ENCODE data around the gene FGF14. TPM values are rescaled to one million over a fixed set of nuclear protein-coding genes. Genes with fewer than 3 reads are reported as not detected.

FGF14 gene
- total and polyA plus RNA-seq, 2 experiments from 2014 or later: 0.03 TPM; not detected in 1

DNA sequence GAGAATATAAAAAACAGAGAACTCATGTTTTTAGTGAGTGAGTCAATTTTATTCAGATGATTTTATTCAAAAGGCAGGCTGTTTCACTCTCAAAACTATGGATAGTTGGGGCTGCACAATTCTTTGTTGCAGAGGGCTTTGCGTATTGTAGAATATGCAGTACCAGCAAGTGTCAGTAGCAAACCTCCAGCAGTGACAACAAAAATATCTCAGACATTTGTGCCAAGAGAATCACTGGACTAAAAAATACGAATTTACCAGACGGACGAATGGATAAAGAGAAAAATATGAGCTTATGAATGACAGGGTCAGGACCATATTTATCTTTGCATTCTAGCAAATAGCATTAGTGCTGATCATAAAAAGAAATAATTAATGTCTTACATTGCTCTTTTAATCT, 359.1 kb downstream of the FGF14 start:
- Histone ChIP-seq H3K27ac (ENCODE audit: low read depth) (no peak overlapping the region), H3K9me2 (ENCODE audit: insufficient read depth) (no peaks in the 10 kb centered on the region), H3F3A (replicated peaks; ENCODE audit: low read depth) (no peaks in the 10 kb centered on the region), H3K4me2 (no peak overlapping the region), H3K4me1 (ENCODE audit: insufficient read depth) (no peaks in the 10 kb centered on the region), H2AFZ (no peak overlapping the region), H4K20me1 (replicated peaks; ENCODE audit: insufficient read depth) (no peaks in the 10 kb centered on the region), H3K27me3 (ENCODE audit: insufficient read depth) (no peaks in the 10 kb centered on the region), H3K4me3 (no peak overlapping the region), H3K79me2 (replicated peaks; ENCODE audit: insufficient read depth) (no peaks in the 10 kb centered on the region), H3K36me3 (ENCODE audit: insufficient read depth) (no peaks in the 10 kb centered on the region)
- no peak overlapping the region for H3K27ac Mint-ChIP-seq
- no peak for ATAC-seq
- no peak for DNase-seq (ENCODE audit: low spot score)
- no peaks in the 10 kb centered on the region for H3K36me3 Mint-ChIP-seq (ENCODE audit: low read depth)
- H3K27me3 Mint-ChIP-seq (ENCODE audit: insufficient read depth, low read depth, poor library complexity): no peaks in the 10 kb centered on the region
- peaks cover 3% of the 10 kb centered on the region; the same call in 1 of the 3 replicates for H3K4me1 Mint-ChIP-seq
- H3K4me3 Mint-ChIP-seq: no peak overlapping the region
- no peak for TF ChIP-seq EZH2phosphoT487 (IDR thresholded peaks at IDR 0.05; ENCODE audit: unreplicated experiment)
- TF ChIP-seq JUNB (IDR thresholded peaks at IDR 0.05; ENCODE audit: unreplicated experiment): no peak
- TF ChIP-seq, protein P1, sequence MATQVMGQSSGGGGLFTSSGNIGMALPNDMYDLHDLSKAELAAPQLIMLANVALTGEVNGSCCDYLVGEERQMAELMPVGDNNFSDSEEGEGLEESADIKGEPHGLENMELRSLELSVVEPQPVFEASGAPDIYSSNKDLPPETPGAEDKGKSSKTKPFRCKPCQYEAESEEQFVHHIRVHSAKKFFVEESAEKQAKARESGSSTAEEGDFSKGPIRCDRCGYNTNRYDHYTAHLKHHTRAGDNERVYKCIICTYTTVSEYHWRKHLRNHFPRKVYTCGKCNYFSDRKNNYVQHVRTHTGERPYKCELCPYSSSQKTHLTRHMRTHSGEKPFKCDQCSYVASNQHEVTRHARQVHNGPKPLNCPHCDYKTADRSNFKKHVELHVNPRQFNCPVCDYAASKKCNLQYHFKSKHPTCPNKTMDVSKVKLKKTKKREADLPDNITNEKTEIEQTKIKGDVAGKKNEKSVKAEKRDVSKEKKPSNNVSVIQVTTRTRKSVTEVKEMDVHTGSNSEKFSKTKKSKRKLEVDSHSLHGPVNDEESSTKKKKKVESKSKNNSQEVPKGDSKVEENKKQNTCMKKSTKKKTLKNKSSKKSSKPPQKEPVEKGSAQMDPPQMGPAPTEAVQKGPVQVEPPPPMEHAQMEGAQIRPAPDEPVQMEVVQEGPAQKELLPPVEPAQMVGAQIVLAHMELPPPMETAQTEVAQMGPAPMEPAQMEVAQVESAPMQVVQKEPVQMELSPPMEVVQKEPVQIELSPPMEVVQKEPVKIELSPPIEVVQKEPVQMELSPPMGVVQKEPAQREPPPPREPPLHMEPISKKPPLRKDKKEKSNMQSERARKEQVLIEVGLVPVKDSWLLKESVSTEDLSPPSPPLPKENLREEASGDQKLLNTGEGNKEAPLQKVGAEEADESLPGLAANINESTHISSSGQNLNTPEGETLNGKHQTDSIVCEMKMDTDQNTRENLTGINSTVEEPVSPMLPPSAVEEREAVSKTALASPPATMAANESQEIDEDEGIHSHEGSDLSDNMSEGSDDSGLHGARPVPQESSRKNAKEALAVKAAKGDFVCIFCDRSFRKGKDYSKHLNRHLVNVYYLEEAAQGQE (IDR thresholded peaks at IDR 0.05; ENCODE audit: unreplicated experiment): no peak
- no peak for TF ChIP-seq NANOG (IDR thresholded peaks at IDR 0.05; ENCODE audit: borderline replicate concordance)
- no peak for TF ChIP-seq ZNF114 (CRISPR knock-in tag; IDR thresholded peaks at IDR 0.05)
- TF ChIP-seq, protein P2, sequence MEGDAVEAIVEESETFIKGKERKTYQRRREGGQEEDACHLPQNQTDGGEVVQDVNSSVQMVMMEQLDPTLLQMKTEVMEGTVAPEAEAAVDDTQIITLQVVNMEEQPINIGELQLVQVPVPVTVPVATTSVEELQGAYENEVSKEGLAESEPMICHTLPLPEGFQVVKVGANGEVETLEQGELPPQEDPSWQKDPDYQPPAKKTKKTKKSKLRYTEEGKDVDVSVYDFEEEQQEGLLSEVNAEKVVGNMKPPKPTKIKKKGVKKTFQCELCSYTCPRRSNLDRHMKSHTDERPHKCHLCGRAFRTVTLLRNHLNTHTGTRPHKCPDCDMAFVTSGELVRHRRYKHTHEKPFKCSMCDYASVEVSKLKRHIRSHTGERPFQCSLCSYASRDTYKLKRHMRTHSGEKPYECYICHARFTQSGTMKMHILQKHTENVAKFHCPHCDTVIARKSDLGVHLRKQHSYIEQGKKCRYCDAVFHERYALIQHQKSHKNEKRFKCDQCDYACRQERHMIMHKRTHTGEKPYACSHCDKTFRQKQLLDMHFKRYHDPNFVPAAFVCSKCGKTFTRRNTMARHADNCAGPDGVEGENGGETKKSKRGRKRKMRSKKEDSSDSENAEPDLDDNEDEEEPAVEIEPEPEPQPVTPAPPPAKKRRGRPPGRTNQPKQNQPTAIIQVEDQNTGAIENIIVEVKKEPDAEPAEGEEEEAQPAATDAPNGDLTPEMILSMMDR (conservative IDR thresholded peaks at IDR 0.05; ENCODE audit: low read depth in 2 of 2): no peak
- TF ChIP-seq EZH2 (IDR thresholded peaks at IDR 0.05; ENCODE audit: low read depth, unreplicated experiment): no peak
- TF ChIP-seq ZNF331 (CRISPR knock-in tag; IDR thresholded peaks at IDR 0.05; ENCODE audit: low read depth): no peak
- H3K9me3 Mint-ChIP-seq: no peaks in the 10 kb centered on the region

DNA sequence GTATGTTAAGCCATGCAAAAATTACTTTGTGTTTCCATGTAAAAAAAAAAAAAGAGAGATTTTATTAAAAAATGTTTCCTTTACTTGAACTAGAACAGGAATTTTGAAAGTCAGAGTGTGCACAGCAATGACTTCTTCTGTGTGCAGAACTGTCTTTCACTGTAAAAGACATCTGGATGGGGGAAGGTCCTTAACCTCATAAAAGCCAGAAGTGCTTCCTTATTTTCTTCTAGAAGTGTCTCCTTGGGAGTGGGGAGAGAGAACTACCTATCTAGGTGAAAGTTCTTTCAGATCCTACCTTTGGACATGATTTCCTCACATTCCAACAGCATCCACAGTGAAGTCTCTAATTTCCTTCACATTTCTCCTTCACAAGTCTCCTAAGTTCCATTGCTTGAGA, 360.3 kb downstream of the FGF14 start:
- Histone ChIP-seq H3K4me1 (ENCODE audit: insufficient read depth) (no peaks in the 10 kb centered on the region), H3K4me3 (no peak overlapping the region), H4K20me1 (replicated peaks; ENCODE audit: insufficient read depth) (no peaks in the 10 kb centered on the region), H3K27ac (ENCODE audit: low read depth) (no peak overlapping the region), H3K4me2 (no peak overlapping the region), H2AFZ (no peak overlapping the region), H3K36me3 (ENCODE audit: insufficient read depth) (no peaks in the 10 kb centered on the region), H3K9me2 (ENCODE audit: insufficient read depth) (no peaks in the 10 kb centered on the region), H3F3A (replicated peaks; ENCODE audit: low read depth) (no peaks in the 10 kb centered on the region), H3K79me2 (replicated peaks; ENCODE audit: insufficient read depth) (no peaks in the 10 kb centered on the region), H3K27me3 (ENCODE audit: insufficient read depth) (no peaks in the 10 kb centered on the region)
- no peak overlapping the region for H3K4me3 Mint-ChIP-seq
- no peaks in the 10 kb centered on the region for H3K36me3 Mint-ChIP-seq (ENCODE audit: low read depth)
- H3K27ac Mint-ChIP-seq: no peak overlapping the region
- no peaks in the 10 kb centered on the region for H3K9me3 Mint-ChIP-seq
- DNase-seq (ENCODE audit: low spot score): no peak
- H3K4me1 Mint-ChIP-seq: peaks cover 3% of the 10 kb centered on the region; the same call in 1 of the 3 replicates
- no peaks in the 10 kb centered on the region for H3K27me3 Mint-ChIP-seq (ENCODE audit: insufficient read depth, low read depth, poor library complexity)
- no peak for ATAC-seq
- TF ChIP-seq, protein P3, sequence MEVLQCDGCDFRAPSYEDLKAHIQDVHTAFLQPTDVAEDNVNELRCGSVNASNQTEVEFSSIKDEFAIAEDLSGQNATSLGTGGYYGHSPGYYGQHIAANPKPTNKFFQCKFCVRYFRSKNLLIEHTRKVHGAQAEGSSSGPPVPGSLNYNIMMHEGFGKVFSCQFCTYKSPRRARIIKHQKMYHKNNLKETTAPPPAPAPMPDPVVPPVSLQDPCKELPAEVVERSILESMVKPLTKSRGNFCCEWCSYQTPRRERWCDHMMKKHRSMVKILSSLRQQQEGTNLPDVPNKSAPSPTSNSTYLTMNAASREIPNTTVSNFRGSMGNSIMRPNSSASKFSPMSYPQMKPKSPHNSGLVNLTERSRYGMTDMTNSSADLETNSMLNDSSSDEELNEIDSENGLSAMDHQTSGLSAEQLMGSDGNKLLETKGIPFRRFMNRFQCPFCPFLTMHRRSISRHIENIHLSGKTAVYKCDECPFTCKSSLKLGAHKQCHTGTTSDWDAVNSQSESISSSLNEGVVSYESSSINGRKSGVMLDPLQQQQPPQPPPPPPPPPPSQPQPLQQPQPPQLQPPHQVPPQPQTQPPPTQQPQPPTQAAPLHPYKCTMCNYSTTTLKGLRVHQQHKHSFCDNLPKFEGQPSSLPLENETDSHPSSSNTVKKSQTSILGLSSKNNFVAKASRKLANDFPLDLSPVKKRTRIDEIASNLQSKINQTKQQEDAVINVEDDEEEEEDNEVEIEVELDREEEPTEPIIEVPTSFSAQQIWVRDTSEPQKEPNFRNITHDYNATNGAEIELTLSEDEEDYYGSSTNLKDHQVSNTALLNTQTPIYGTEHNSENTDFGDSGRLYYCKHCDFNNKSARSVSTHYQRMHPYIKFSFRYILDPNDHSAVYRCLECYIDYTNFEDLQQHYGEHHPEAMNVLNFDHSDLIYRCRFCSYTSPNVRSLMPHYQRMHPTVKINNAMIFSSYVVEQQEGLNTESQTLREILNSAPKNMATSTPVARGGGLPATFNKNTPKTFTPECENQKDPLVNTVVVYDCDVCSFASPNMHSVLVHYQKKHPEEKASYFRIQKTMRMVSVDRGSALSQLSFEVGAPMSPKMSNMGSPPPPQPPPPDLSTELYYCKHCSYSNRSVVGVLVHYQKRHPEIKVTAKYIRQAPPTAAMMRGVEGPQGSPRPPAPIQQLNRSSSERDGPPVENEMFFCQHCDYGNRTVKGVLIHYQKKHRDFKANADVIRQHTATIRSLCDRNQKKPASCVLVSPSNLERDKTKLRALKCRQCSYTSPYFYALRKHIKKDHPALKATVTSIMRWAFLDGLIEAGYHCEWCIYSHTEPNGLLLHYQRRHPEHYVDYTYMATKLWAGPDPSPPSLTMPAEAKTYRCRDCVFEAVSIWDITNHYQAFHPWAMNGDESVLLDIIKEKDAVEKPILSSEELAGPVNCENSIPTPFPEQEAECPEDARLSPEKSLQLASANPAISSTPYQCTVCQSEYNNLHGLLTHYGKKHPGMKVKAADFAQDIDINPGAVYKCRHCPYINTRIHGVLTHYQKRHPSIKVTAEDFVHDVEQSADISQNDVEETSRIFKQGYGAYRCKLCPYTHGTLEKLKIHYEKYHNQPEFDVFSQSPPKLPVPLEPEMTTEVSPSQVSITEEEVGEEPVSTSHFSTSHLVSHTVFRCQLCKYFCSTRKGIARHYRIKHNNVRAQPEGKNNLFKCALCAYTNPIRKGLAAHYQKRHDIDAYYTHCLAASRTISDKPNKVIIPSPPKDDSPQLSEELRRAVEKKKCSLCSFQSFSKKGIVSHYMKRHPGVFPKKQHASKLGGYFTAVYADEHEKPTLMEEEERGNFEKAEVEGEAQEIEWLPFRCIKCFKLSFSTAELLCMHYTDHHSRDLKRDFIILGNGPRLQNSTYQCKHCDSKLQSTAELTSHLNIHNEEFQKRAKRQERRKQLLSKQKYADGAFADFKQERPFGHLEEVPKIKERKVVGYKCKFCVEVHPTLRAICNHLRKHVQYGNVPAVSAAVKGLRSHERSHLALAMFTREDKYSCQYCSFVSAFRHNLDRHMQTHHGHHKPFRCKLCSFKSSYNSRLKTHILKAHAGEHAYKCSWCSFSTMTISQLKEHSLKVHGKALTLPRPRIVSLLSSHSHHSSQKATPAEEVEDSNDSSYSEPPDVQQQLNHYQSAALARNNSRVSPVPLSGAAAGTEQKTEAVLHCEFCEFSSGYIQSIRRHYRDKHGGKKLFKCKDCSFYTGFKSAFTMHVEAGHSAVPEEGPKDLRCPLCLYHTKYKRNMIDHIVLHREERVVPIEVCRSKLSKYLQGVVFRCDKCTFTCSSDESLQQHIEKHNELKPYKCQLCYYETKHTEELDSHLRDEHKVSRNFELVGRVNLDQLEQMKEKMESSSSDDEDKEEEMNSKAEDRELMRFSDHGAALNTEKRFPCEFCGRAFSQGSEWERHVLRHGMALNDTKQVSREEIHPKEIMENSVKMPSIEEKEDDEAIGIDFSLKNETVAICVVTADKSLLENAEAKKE (CRISPR knock-in tag; IDR thresholded peaks at IDR 0.05): no peak
- TF ChIP-seq EZH2 (IDR thresholded peaks at IDR 0.05; ENCODE audit: low read depth, unreplicated experiment) (no peak), JUNB (IDR thresholded peaks at IDR 0.05; ENCODE audit: unreplicated experiment) (no peak)
- TF ChIP-seq, protein P4, sequence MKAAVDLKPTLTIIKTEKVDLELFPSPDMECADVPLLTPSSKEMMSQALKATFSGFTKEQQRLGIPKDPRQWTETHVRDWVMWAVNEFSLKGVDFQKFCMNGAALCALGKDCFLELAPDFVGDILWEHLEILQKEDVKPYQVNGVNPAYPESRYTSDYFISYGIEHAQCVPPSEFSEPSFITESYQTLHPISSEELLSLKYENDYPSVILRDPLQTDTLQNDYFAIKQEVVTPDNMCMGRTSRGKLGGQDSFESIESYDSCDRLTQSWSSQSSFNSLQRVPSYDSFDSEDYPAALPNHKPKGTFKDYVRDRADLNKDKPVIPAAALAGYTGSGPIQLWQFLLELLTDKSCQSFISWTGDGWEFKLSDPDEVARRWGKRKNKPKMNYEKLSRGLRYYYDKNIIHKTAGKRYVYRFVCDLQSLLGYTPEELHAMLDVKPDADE (IDR thresholded peaks at IDR 0.05): no peak

All from GM23338 (cell line).